Measurements from ENCODE around the gene MCM3AP.

Gene MCM3AP

DNA sequence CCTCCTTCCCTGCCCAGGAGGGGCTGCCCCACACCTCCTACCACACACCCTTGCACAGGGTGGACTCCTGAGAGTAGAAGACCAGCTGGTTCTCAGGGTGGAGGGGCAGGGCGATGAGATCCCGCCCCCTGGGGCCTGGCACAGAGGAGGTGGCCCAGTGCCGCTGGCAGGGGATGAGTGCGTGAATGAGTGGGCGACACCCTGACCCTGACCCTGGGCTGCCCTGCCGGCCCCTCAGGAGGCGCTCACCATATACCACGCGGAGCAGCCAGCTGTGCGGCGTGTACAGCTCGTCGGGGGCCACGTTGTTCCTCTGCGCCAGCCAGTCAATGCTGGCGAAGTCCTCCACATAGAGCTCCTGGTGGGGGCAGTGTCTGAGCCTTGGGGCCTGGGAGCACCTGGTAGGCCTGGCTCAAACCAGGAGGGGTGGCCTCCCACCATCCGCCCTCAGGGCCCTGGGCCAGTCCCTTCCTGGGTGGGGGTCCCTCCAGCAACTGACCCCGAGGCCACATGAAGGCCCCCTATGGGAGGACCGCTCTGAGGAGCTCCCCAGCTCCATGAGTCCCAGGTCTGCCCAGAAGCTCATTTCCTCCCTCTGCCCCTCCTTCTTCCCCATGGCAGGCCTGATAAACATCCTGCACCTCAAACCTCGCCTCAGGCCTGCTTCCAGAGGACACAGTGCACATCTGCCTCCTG lies 69.8 kb downstream of the MCM3AP start:
- FAIRE-seq, result no peak

GRCh38 chr21:46214478-46215340 lies 70.7 kb downstream of the MCM3AP start:
- FAIRE-seq, result no peak

DNA sequence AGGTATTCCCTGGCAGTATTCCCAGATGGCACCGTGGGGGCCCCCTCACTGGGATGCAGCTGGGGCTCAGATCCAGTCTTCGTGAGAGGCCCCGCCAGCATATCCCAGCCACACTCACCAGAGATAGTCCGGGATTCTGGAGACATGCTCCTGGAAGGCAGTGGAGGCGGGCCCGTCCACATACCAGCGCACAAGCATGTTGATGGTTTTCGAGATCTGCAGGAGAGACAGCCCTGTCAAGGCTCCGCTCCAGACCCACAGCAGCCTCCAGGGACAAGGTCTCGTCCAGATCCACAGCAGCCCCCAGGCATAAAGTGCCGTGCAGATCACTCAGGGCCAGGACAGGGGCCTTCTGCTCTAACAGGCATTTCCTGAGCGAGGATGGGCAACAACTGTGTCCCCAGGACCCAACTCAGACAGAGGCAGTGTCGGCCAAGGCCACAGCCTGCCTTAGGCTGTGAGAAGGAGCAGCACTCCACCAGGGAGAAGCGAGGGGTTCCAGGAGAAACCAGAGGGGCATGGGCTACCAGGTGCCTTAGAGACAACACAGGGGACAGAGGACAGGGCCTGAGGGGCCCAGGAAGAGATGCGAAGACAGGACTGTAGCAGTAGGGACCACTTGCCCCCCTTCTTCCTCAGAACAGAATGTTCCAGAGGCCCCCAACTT lies 71.7 kb downstream of the MCM3AP start:
- FAIRE-seq, result no peak

- FAIRE-seq, result no peak
Measured at GRCh38 chr21:46212721-46213484, 72.5 kb downstream of the MCM3AP start.

DNA sequence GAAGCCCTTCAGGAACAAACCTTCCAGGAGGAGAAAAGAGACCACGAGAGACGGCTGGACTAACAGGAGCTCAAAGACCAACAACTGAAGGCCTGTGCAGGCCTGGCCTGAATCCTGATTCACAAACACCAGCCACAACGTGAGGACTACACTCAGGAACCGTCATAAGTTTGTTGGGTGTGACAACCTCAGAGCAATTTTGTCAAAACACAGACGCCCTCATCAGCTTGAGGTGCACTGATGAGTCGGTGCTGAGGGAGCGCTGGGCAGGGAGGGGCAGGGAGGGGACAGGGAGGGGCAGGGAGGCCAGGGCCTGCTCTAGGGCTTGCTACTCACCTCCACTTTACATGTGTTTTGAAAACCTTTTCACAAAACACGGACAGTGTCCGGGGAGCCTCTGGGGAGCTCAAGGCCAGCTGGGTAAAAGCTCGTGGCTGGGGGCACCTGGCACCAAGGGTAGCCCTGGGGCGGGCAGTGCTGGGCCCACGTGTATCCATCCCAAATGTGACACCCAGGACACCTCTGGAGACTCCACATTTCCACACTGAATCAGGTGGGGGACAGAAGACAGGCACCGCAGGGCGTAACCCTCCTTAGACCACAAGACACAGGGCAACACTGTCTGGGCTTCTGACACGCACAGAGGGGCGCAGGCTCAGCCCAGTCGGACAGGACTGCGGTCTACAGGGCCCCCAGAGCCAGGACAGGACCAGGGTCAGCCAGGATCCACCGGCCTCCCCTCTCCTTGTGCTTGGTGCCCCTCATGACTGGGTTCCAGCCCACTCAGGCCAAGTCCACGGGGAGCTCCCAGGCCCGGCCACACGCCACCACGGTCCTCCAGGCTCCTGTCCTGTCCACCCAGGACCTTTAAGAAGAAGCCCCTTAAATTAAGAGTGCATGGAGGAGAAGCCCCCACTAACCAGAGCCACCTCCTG lies 73.4 kb downstream of the MCM3AP start:
- no peak for FAIRE-seq

GRCh38 chr21:46211376-46211775 lies 74.0 kb downstream of the MCM3AP start:
- no peak for FAIRE-seq

DNA sequence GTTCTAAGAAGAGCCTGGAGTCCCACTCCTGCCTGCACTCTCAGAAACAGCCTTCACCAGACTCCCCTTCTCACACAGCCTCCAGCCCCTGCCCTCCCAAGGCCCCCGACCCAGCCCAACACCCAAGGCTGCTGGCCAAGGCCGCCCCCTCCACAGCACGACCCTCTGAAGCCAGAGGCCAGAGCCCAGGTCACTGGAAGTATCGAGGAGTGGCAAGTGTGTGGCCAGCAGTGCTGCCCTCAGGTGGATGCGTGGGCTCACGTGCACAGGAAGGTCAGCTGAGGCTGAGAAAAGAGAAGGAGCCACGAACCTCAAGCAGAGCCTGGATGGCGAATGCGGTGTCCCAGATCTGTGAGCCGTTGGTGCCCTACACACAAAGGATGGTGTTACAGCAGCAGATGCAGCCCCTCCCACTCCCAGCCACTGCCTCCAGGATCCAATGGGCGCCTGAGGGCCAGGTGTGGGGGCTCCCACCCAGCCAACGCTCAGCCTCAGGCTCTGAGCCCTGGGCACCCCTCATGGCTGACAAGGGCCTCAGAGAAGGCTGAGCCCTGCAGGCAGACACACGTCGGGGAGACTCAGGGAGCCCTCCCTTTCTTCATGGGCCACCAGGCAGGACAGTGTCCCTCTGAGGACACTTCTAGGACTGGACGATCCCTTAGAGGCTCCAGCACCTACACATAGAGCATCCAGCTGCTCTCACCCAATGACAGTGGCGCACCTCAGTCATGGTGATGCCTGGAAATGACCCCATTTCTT lies 74.9 kb downstream of the MCM3AP start:
- FAIRE-seq, result no peak

GRCh38 chr21:46208761-46209721 lies 76.4 kb downstream of the MCM3AP start:
- no peak for FAIRE-seq

DNA sequence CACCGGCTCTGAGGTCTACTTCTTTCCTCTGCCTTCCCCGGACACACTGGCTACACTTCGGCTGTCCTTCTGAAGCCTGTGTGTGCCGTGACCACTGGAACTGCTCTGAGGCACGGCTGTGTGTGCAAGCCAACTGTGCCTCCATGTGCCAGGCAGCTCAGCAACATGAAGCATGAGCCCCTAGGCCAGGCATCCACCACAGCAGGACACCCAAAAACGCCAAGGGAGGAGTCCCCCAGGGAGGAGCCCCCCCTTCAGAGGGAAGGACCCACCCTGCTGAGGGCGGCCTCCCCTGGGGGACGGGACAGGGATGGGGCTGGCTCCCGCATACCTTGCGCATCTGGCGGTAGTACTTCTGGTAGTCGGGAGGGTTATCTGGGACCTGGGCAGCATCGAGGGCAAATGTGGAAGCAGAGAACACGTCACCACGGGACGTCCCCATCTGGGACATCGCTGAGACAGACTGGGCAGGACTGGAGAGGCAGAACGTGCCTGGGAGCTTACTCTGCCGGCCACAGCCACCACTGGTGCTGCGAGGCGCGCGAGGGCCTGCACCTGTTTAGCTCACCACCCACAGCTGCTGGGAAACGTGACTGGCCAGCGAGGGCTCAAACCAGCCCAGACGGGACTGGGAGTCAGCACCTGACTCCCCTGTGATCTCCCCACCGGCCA lies 77.4 kb downstream of the MCM3AP start:
- no peak for FAIRE-seq

GRCh38 chr21:46207006-46207919 lies 78.1 kb downstream of the MCM3AP start:
- FAIRE-seq, result no peak

DNA sequence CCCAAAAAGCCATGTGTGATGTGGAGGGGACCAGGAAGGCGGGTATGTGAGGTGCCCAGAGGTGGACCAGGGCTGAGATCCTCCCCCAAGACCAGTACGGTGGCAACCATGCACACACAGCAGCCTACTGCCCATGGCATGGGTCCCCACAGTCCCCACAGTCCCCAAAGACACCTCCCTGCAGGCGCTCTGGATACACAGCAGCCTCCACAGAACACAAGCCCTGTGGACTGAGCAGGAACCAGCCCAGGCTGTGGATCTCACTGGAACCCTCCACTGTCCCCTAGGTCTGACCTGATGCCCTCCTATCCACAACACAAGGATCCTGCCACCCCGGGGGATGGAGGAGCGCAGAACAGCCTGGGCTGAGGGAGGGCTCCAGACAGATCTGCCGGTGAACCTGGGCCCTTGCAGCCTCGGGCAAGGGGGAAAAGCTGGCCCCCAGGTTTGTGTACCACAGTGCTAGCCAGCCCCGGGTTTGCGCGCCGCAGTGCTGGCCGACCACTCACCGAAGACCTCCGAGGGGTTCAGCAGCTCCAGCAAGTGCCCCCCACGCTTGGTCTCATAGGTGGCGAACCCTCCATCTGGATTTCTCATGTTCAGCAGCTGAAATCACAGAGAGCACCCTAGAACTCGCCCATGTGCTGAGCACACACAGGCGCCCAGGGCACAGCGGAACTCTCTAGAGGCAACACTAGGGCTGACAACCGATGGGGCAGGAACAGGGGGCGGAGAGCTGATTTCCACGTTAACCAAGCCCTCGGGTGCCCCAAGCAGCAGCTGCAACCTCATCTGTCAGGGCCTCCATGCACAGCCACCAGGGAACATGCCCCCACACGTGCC lies 79.0 kb downstream of the MCM3AP start:
- no peak for FAIRE-seq

GRCh38 chr21:46205766-46206162 lies 79.6 kb downstream of the MCM3AP start:
- FAIRE-seq, result no peak

DNA sequence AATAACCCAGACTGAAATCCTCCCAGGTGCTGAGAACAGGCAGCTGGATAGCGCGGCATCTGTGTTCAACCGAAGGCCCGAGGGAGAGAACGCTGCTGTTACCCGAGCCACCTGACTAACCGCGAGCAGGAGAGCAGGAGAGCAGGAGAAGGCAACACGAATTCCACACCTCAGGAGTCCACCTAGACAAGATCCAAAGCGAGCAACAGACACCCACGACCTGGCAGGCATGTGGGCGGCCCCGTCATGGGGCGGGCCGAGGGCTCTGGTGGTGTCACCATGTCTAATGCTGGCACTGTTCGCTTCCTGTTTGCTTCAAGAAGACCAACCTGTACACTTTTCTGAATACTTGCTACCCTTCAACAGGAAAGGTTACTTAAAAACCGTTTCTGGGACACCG lies 80.2 kb downstream of the MCM3AP start:
- no peak for FAIRE-seq

- no peak for FAIRE-seq
Measured at GRCh38 chr21:46203203-46203600, 82.2 kb downstream of the MCM3AP start.

GRCh38 chr21:46202592-46203202 lies 82.7 kb downstream of the MCM3AP start:
- FAIRE-seq, result no peak
